IMR-90 (cell line): ENCODE data around the gene DAD1. TPM values are rescaled to one million over a fixed set of nuclear protein-coding genes. Genes with fewer than 3 reads are reported as not detected.

Experiments
- ATAC-seq: fragments of 200-7000 bp; cut with Tn5 transposase; 2 replicates; pipeline ENCODE4 v1.9.1; 2020; ENCODE audit warnings: low read depth, mild to moderate bottlenecking, moderate library complexity
- BruUV-seq: library from RNA; stranded (reverse); fragments of 400-500 nt; replicated peaks from 2 replicates; lab custom pipeline; 2021; lab: Mats Ljungman, UMichigan
- CTCF ChIA-PET: fragments of 300-600 bp; formaldehyde crosslinking; extraction: SDS; loops from one replicate; lab custom pipeline; 2021; ENCODE audit warnings: antibody characterized with exemption; lab: Yijun Ruan, JAX
- POLR2A ChIA-PET: fragments of 300-600 bp; sonication (Branson Sonifier 250); formaldehyde crosslinking; loops from one replicate; lab custom pipeline; 2022; ENCODE audit warnings: antibody characterized with exemption; ENCODE audit not compliant: unreplicated experiment; lab: Charles Lee
- DNase-seq: peaks from one replicate; pipeline ENCODE4 v3.0.0; 2013
- H2AFZ ChIP-seq: replicated peaks from 2 replicates; pipeline ENCODE3; 2013; ENCODE audit warnings: low read length, mild to moderate bottlenecking; ENCODE audit not compliant: poor library complexity
- H2AK5ac ChIP-seq: 2 replicates; pipeline ENCODE4 v1.6.1; 2013; ENCODE audit warnings: low read depth, low read length, inconsistent platforms
- H2AK9ac ChIP-seq: replicated peaks from 2 replicates; pipeline ENCODE3; 2013; ENCODE audit warnings: mild to moderate bottlenecking, low read depth, low read length, moderate library complexity; ENCODE audit not compliant: poor library complexity
- H2BK120ac ChIP-seq: 2 replicates; pipeline ENCODE4 v1.6.1; 2013; ENCODE audit warnings: low read depth, low read length, inconsistent platforms
- H2BK15ac ChIP-seq: 3 replicates; pipeline ENCODE4 v1.6.1; 2013; ENCODE audit warnings: low read depth, low read length, inconsistent platforms
- H2BK20ac ChIP-seq: 2 replicates; pipeline ENCODE4 v1.6.1; 2013; ENCODE audit warnings: low read depth, mild to moderate bottlenecking, inconsistent platforms, low read length, moderate library complexity
- H2BK5ac ChIP-seq: 2 replicates; pipeline ENCODE4 v1.6.1; 2013; ENCODE audit warnings: mild to moderate bottlenecking, low read depth, low read length, inconsistent platforms; ENCODE audit not compliant: poor library complexity, severe bottlenecking
- H3K14ac ChIP-seq: replicated peaks from 2 replicates; pipeline ENCODE4 v1.6.1; 2013; ENCODE audit warnings: low read depth, low read length, inconsistent platforms
- H3K18ac ChIP-seq: 2 replicates; pipeline ENCODE4 v1.6.1; 2013; ENCODE audit warnings: low read depth, low read length, control low read depth
- H3K23ac ChIP-seq: 2 replicates; pipeline ENCODE4 v1.6.1; 2013; ENCODE audit warnings: low read depth, low read length, inconsistent platforms
- H3K27ac ChIP-seq: 2 replicates; pipeline ENCODE4 v1.5.1; 2013; ENCODE audit warnings: mild to moderate bottlenecking, control low read depth, low read length; ENCODE audit not compliant: insufficient read depth
- H3K27me3 ChIP-seq: 2 replicates; pipeline ENCODE4 v1.6.1; 2013; ENCODE audit warnings: low read length; ENCODE audit not compliant: control insufficient read depth, insufficient read depth
- H3K36me3 ChIP-seq: 2 replicates; pipeline ENCODE4 v1.6.1; 2013; ENCODE audit warnings: low read length, mixed read lengths; ENCODE audit not compliant: control insufficient read depth, insufficient read depth
- H3K4ac ChIP-seq: 2 replicates; pipeline ENCODE4 v1.6.1; 2013; ENCODE audit warnings: low read depth, low read length, inconsistent platforms
- H3K4me1 ChIP-seq: 2 replicates; pipeline ENCODE4 v1.6.1; 2013; ENCODE audit warnings: low read length, mixed read lengths; ENCODE audit not compliant: control insufficient read depth, insufficient read depth
- H3K4me2 ChIP-seq: 2 replicates; pipeline ENCODE4 v1.6.1; 2013; ENCODE audit warnings: low read depth, mild to moderate bottlenecking, control low read depth, low read length, moderate library complexity
- H3K4me3 ChIP-seq: 2 replicates; pipeline ENCODE4 v1.5.1; 2013; ENCODE audit warnings: low read depth, mild to moderate bottlenecking, control low read depth, low read length, moderate library complexity; ENCODE audit not compliant: insufficient read depth
- H3K56ac ChIP-seq: 2 replicates; pipeline ENCODE4 v1.6.1; 2013; ENCODE audit warnings: low read length, inconsistent platforms; ENCODE audit not compliant: insufficient read depth; ENCODE audit errors: extremely low read depth
- H3K79me1 ChIP-seq, 2 experiments: 2 replicates each; pipeline ENCODE4 v1.6.1; 2013; ENCODE audit warnings: low read length in 2 of 2, inconsistent platforms in 1 of 2, low read depth in 1 of 2
- H3K9ac ChIP-seq: 2 replicates; pipeline ENCODE4 v1.6.1; 2013; ENCODE audit warnings: low read depth, low read length, control low read depth
- H3K9me1 ChIP-seq: 2 replicates; pipeline ENCODE4 v1.6.1; 2013; ENCODE audit warnings: low read length, inconsistent platforms; ENCODE audit not compliant: insufficient read depth
- H3K9me3 ChIP-seq: 2 replicates; pipeline ENCODE4 v1.6.1; 2013; ENCODE audit warnings: low read length; ENCODE audit not compliant: control insufficient read depth, insufficient read depth
- H4K20me1 ChIP-seq: 2 replicates; pipeline ENCODE4 v1.6.1; 2013; ENCODE audit warnings: low read length, inconsistent platforms; ENCODE audit not compliant: insufficient read depth
- H4K5ac ChIP-seq: 2 replicates; pipeline ENCODE4 v1.6.1; 2013; ENCODE audit warnings: mild to moderate bottlenecking, low read depth, low read length, control low read depth
- H4K8ac ChIP-seq, 2 experiments: 2 replicates each; pipeline ENCODE4 v1.6.1; 2013; ENCODE audit warnings: low read depth in 2 of 2, low read length in 2 of 2, control low read depth in 1 of 2, inconsistent platforms in 1 of 2
- H4K91ac ChIP-seq: 2 replicates; pipeline ENCODE4 v1.6.1; 2013; ENCODE audit warnings: low read depth, low read length, inconsistent platforms; ENCODE audit not compliant: insufficient read depth
- CEBPB ChIP-seq: IDR thresholded peaks from 2 replicates; pipeline ENCODE4 v1.6.1; 2012; ENCODE audit warnings: low read depth, low read length, improper control_type of control experiment
- RFX5 ChIP-seq: IDR thresholded peaks from 2 replicates; pipeline ENCODE4 v1.8.0; 2012; ENCODE audit warnings: low read depth, mild to moderate bottlenecking, low read length, moderate library complexity
- WGBS, 2 experiments: methylation state at CpG; one replicate each; pipeline versions ENCODE4 v1.1.5 to v1.1.7; 2013; ENCODE audit warnings: missing lambda C conversion rate in 2 of 2; ENCODE audit not compliant: insufficient read length in 1 of 2; ENCODE audit errors: extremely low coverage in 2 of 2; 5-methylcytosine and 5-hydroxymethylcytosine counted together
- dilution Hi-C: fragments of 300-500 bp; cut with HindIII; formaldehyde crosslinking; loops from one replicate; pipeline ENCODE4 v1.14.3; 2018; ENCODE audit warnings: low sequenced_read_pairs; ENCODE audit not compliant: unreplicated experiment
- in situ Hi-C: fragments of 300-500 bp; cut with MboI; formaldehyde crosslinking; loops from 3 replicates; pipeline ENCODE4 v1.14.3; 2019; ENCODE audit warnings: low sequenced_read_pairs, inconsistent platforms, mixed read lengths
- intact Hi-C: fragments of 100-400 bp; cut with micrococcal nuclease; formaldehyde crosslinking; loops from 2 replicates; pipeline ENCODE4 v1.10.0; 2022
- polyA plus RNA-seq, 3 experiments: library from polyadenylated mRNA; depleted of rRNA; stranded (reverse); fragments of >200 nt; gene quantifications; 2 replicates each; pipeline ENCODE4 v1.2.3, GENCODE V29; 2012; ENCODE audit warnings: low replicate concordance in 1 of 3
- total RNA-seq: library from RNA; depleted of rRNA; stranded (reverse); fragments of >200 nt; gene quantifications from 2 replicates; pipeline ENCODE4 v1.2.3, GENCODE V29; 2012

Gene DAD1
- total and polyA plus RNA-seq, 2 of the 4 experiments (the other 2 are of a cell fraction) = 396 to 496 TPM

DNA sequence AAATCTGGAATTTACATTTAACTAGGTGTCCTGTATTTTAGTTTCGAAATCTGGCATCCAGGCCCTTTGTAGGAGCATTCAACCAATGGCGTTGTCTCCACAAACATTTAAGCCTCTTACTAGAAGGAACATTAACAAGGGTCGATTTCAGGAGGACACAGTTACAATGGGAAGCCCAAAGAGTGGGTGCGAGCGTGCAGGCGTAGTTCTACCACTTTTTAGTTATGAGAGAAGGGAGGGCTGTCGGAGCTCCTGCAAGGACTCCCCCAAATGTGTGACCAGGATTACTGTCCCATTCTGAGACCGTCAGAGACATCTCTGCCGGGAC lies 8.7 kb upstream of the DAD1 start:
- Histone ChIP-seq H2BK5ac (peak overlapping the region; percentile 44), H4K8ac (peak overlapping the region; percentile 61 to 90; a peak in 3 of 4 replicates), H3K4me1 (peaks cover 7% of the 10 kb centered on the region), H3K4me3 (peak overlapping the region; percentile 92), H4K91ac (peak overlapping the region; percentile 29; the same call in 1 of the 2 replicates), H3K14ac (peak overlapping the region; percentile 89), H2BK120ac (peak overlapping the region; percentile 63; the same call in 1 of the 2 replicates), H3K23ac (peak overlapping the region; percentile 93), H3K9me1 (peaks cover 19% of the 10 kb centered on the region), H2BK20ac (peak overlapping the region; percentile 2; the same call in 1 of the 2 replicates), H3K9ac (peak overlapping the region; percentile 68), H3K9me3 (no peaks in the 10 kb centered on the region), H2BK15ac (peak overlapping the region; percentile 37; the same call in 2 of the 3 replicates), H3K4ac (peak overlapping the region; percentile 25), H3K27ac (peak overlapping the region; percentile 48), H2AK9ac (no peak overlapping the region), H3K79me1 (peaks cover 13 to 31% of the 10 kb centered on the region in 2 experiments), H3K56ac (no peak overlapping the region), H3K36me3 (peaks cover 14% of the 10 kb centered on the region), H4K20me1 (no peaks in the 10 kb centered on the region; the same call in 1 of the 2 replicates), H3K18ac (peak overlapping the region; percentile 70), H2AK5ac (peak overlapping the region; percentile 20; the same call in 1 of the 2 replicates), H2AFZ (peak overlapping the region; percentile 96), H4K5ac (peak overlapping the region; percentile 80), H3K4me2 (peak overlapping the region; percentile 88), H3K27me3 (no peaks in the 10 kb centered on the region; the same call in 1 of the 2 replicates)
- no peak for TF ChIP-seq CEBPB
- no peak for TF ChIP-seq RFX5
- BruUV-seq = no TSS peak
- ChIA-PET POLR2A (no interaction called here), CTCF (interaction anchor here (1.7 to 2.2 kb wide), 2 partner anchors 8 to 28 kb away, joined by 7 to 14 read pairs; partner anchors contain the start of gene DAD1)
- WGBS, 2 experiments = 6% methylated on average over 2 of the region's 9 CpGs; no CpG with 5 or more reads in 1 of the 2 experiments
- dilution Hi-C loops = no loop called here
- DNase-seq = no peak
- peak; percentile 3 for ATAC-seq
- in situ Hi-C loops = no loop called here
- intact Hi-C loops = no loop called here
